ENCODE results near the gene FEM1A.
"Not testable (repeated sequence)": the region's sequence is repeated elsewhere in the genome, so short reads cannot be mapped to it uniquely, and the experiment has no call there.

FEM1A gene

GRCh38 chr19:4814625-4815425, 23.3 kb downstream of the FEM1A start:
- DNase-seq (ENCODE audit: low read depth), result no peak

GRCh38 chr19:4815426-4816201, 24.1 kb downstream of the FEM1A start:
- DNase-seq (ENCODE audit: low read depth), result peak; percentile 55

- DNase-seq (ENCODE audit: low read depth), result no peak
These were observed 24.8 kb downstream of the FEM1A start for GRCh38 chr19:4816202-4816949.

GRCh38 chr19:4816950-4817278, 25.4 kb downstream of the FEM1A start:
- no peak for DNase-seq (ENCODE audit: low read depth)

- no peak for DNase-seq (ENCODE audit: low read depth)
These were observed 26.1 kb downstream of the FEM1A start for GRCh38 chr19:4817467-4818277.

GRCh38 chr19:4821265-4821664, 29.7 kb downstream of the FEM1A start:
- no peak for DNase-seq (ENCODE audit: low read depth)

- DNase-seq (ENCODE audit: low read depth), result not testable (repeated sequence)
These were observed 30.8 kb downstream of the FEM1A start for GRCh38 chr19:4822354-4822753.

GRCh38 chr19:4823577-4823976, 32.0 kb downstream of the FEM1A start:
- no peak for DNase-seq (ENCODE audit: low read depth)

GRCh38 chr19:4829001-4829712, 37.6 kb downstream of the FEM1A start:
- DNase-seq (ENCODE audit: low read depth), result no peak

- no peak for DNase-seq (ENCODE audit: low read depth)
These were observed 38.8 kb downstream of the FEM1A start for GRCh38 chr19:4830332-4830731.

GRCh38 chr19:4830768-4831265, 39.3 kb downstream of the FEM1A start:
- DNase-seq (ENCODE audit: low read depth), result no peak

GRCh38 chr19:4831304-4831978, 39.9 kb downstream of the FEM1A start, which contains the start of gene TICAM1:
Gene TICAM1 (minus strand): TSS chr19:4831712. CDS start chr19:4818377, 13,335 bp downstream.
- DNase-seq (ENCODE audit: low read depth), result peak; percentile 81

GRCh38 chr19:4831979-4832340, 40.4 kb downstream of the FEM1A start:
- not testable (repeated sequence) for DNase-seq (ENCODE audit: low read depth)

- DNase-seq (ENCODE audit: low read depth), result no peak
These were observed 41.2 kb downstream of the FEM1A start for GRCh38 chr19:4832776-4833175.

- no peak for DNase-seq (ENCODE audit: low read depth)
These were observed 47.7 kb downstream of the FEM1A start for GRCh38 chr19:4839192-4839591.

- DNase-seq (ENCODE audit: low read depth), result no peak
These were observed 52.1 kb downstream of the FEM1A start for GRCh38 chr19:4843647-4843965.

- no peak for DNase-seq (ENCODE audit: low read depth)
These were observed 53.0 kb downstream of the FEM1A start for GRCh38 chr19:4844348-4845179.

- not testable (repeated sequence) for DNase-seq (ENCODE audit: low read depth)
These were observed 54.4 kb downstream of the FEM1A start for GRCh38 chr19:4845975-4846374.

GRCh38 chr19:4847190-4847973, 55.8 kb downstream of the FEM1A start:
- no peak for DNase-seq (ENCODE audit: low read depth)

Data from activated T-helper 9 cell treated with anti-CD3 and anti-CD28 coated beads, Interleukin-2, amount 50 U/mL, for 16 hours (primary cell).